HUES48 (cell line): ENCODE measurements around the gene CST1.
"Not testable (repeated sequence)": the region's sequence is repeated elsewhere in the genome, so short reads cannot be mapped to it uniquely, and the experiment has no call there.

ENCODE experiments used
- H3K27ac ChIP-seq: one replicate; pipeline ENCODE4 v1.7.0; 2013; ENCODE audit warnings: low read depth, low read length, inconsistent platforms
- H3K27me3 ChIP-seq: 2 replicates; pipeline ENCODE4 v1.6.1; 2013; ENCODE audit warnings: mild to moderate bottlenecking, low read length; ENCODE audit not compliant: control insufficient read depth, insufficient read depth
- H3K36me3 ChIP-seq: 2 replicates; pipeline ENCODE4 v1.6.1; 2013; ENCODE audit warnings: low read length; ENCODE audit not compliant: control insufficient read depth, insufficient read depth
- H3K4me1 ChIP-seq: 2 replicates; pipeline ENCODE4 v1.6.1; 2013; ENCODE audit warnings: mild to moderate bottlenecking, low read length; ENCODE audit not compliant: control insufficient read depth, insufficient read depth
- H3K4me3 ChIP-seq: 2 replicates; pipeline ENCODE4 v1.5.1; 2013; ENCODE audit warnings: mild to moderate bottlenecking, low read depth, low read length
- H3K9ac ChIP-seq: 2 replicates; pipeline ENCODE4 v1.6.1; 2013; ENCODE audit warnings: mild to moderate bottlenecking, low read depth, low read length, moderate library complexity
- H3K9me3 ChIP-seq: 2 replicates; pipeline ENCODE4 v1.6.1; 2013; ENCODE audit warnings: low read length; ENCODE audit not compliant: control insufficient read depth, insufficient read depth

CST1 gene, protein sequence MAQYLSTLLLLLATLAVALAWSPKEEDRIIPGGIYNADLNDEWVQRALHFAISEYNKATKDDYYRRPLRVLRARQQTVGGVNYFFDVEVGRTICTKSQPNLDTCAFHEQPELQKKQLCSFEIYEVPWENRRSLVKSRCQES

DNA sequence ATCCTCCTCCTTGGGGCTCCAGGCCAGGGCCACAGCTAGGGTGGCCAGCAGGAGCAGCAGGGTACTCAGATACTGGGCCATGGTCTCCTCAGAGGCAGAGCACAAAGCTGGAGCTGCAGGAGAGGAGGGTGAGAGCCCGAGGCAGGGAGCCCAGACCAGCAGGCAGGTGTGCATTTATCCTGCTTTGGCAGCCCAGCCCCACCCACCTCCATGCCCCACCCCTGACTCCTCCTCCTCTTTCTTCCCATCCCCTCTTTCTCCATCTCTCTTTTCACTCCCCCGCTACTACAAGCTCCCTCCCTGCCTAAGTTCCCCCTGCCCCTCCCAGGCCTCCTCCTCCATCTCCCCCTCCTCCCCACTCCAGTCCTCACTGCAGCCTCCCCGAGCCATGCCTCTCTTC, at the start of gene CST1:
Gene CST1 (minus strand): TSS at position 150 of the 400 bp plus-strand sequence. CDS start 69 bp downstream, at position 81.
- peaks cover 44% of the 10 kb centered on the region for H3K27me3 ChIP-seq
- H3K27ac ChIP-seq, H3K9ac ChIP-seq, H3K36me3 ChIP-seq, H3K4me1 ChIP-seq, H3K9me3 ChIP-seq, H3K4me3 ChIP-seq: not testable (repeated sequence)

DNA sequence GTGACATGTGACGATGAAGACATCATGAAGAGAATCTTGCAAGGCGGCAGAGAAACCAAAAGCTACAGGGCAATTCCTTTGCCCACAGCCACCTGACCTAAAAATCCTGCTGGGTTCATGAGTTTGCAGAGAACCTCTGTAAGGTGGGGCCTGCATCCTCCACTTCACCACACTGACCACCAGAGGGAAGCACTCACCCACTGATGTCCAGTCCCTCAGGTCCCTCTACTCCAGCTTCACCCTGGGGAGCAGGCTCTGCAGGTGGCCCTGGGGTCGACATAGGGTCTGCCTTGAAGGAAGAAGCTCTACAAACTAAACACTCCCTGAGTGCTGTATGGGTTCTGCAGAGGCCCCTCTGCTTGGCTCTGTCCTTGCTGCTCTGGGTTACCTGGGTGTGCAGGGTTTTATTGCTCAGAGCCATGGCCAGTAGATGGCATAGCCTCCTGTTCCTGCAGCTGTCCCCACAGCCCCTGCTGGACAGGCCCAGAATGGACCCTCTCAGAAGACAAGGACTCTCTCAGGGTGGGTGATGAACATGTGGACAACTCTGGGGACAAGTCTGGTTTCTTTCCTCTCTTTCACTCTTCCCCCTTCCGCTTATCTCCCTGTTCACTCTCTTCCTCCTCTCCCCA, 48.6 kb upstream of the CST1 start:
- H3K36me3 ChIP-seq, H3K9ac ChIP-seq, H3K4me3 ChIP-seq, H3K27me3 ChIP-seq, H3K4me1 ChIP-seq, H3K9me3 ChIP-seq, H3K27ac ChIP-seq: not testable (repeated sequence)

DNA sequence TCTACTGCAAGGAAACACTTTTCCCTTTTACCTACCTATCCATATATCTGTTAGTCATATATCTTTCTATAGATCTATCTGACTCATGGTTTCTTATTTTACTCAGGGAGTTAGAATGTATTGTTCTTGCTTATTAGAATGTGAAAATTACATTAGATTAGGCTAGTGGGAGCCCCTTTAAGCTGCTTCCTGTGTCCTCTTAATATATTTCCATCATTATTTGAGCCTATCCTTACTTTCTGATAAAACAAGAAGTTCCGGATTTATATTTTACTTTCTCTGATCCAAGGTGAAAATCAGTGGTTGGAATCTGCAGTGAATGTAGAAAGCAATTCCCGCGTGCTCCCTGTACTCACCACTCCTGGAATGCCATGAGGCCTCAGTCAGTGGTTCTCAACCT, 44.8 kb upstream of the CST1 start:
- H3K27ac ChIP-seq, result no peak overlapping the region
- H3K4me1 ChIP-seq, result no peaks in the 10 kb centered on the region
- no peaks in the 10 kb centered on the region for H3K36me3 ChIP-seq
- H3K9ac ChIP-seq, result no peak overlapping the region
- no peak overlapping the region for H3K4me3 ChIP-seq
- no peaks in the 10 kb centered on the region for H3K9me3 ChIP-seq
- no peaks in the 10 kb centered on the region for H3K27me3 ChIP-seq

DNA sequence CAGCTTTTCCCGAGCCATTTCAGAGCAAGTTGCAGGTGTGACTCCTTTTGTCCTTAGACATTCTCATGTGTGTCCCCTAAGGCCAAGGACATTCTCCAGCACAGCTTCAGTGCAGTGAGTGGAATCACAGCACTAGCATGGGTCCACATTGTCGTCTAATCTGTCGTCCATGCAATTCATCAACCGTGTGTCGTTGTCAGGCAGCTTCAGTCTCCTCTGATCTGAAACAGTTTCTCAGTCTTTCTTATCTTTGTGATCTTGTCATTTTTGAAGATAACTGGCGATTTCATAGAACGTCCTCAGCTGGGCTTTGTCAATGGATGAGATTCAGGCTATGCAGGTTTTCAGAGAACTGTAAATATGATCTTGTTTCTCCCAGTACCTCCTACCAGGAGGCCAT, 44.1 kb upstream of the CST1 start:
- no peaks in the 10 kb centered on the region for H3K9me3 ChIP-seq
- H3K4me1 ChIP-seq, result no peaks in the 10 kb centered on the region
- no peak overlapping the region for H3K27ac ChIP-seq
- H3K4me3 ChIP-seq, result no peak overlapping the region
- no peak overlapping the region for H3K9ac ChIP-seq
- H3K27me3 ChIP-seq, result no peaks in the 10 kb centered on the region
- H3K36me3 ChIP-seq, result no peaks in the 10 kb centered on the region

DNA sequence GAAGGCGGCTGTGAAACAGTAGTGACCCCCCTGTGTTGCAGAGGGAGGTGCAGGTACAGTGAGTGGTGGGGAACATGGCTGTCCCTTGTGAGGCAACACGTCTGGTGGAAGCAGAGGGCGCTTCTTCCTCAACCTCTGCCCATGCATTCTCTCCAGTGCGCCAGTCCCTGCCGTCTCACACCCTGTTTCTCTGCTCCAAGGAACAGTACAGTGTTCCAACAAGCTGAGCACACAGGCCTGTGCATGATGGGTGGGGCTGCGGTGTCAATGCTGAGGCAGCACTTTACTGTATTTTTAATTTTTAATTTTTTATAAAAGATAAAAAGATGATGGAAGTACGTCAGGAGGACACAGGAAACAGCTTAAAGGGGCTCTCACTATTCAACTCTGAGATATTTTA, 43.3 kb upstream of the CST1 start:
- Histone ChIP-seq H3K27ac (no peak overlapping the region), H3K9me3 (no peaks in the 10 kb centered on the region), H3K4me3 (no peak overlapping the region), H3K4me1 (no peaks in the 10 kb centered on the region), H3K36me3 (no peaks in the 10 kb centered on the region), H3K9ac (no peak overlapping the region), H3K27me3 (no peaks in the 10 kb centered on the region)

DNA sequence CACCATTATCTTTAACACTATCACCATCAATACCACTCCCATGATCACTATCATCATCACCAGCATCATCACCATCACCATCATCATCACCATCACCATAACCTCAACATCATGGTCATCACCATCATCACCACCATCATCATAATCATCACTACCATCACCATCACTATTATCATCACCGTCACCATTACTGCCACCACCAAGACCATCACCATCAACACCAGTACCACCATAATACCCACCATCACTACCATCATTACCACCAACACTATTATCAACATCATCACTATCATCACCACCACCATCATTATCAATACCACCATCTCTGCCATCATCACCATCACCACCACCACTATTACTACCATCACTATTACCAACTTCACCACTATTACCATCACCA, 32.7 kb upstream of the CST1 start:
- H3K4me1 ChIP-seq, result no peaks in the 10 kb centered on the region
- no peaks in the 10 kb centered on the region for H3K27me3 ChIP-seq
- no peaks in the 10 kb centered on the region for H3K36me3 ChIP-seq
- H3K9me3 ChIP-seq, result no peaks in the 10 kb centered on the region
- H3K4me3 ChIP-seq, result no peak overlapping the region
- H3K27ac ChIP-seq, result no peak overlapping the region
- H3K9ac ChIP-seq, result no peak overlapping the region

DNA sequence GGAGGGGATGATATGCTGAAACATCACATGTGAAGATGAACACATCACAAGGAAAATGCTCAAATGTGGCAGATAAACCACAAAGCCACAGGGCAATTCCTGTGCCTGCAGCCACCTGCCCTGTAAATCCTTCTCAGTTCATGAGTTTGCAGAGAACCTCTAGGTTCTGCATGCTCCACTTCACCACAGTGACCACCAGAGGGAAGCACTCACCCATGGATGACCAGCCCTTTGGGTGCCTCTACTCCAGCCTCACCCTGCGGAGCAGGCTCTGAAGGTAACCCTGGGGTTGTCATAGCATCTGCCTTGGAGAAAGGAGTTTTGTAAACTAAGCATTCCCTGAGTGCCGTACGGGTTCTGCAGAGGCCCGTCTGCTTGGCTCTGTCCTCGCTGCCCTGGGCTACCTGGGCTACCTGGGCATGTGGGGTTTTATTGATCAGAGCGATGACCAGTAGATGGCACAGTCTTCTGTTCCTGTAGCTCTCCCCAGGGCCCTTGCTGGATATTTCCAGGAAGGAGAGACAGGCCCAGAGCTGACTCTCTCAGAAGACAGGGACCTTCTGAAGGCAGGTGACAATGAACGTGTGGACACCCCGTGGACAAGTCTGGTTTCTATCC, 31.7 kb upstream of the CST1 start:
- no peak overlapping the region for H3K9ac ChIP-seq
- H3K4me3 ChIP-seq, result no peak overlapping the region
- no peaks in the 10 kb centered on the region for H3K36me3 ChIP-seq
- H3K27me3 ChIP-seq, result no peaks in the 10 kb centered on the region
- no peak overlapping the region for H3K27ac ChIP-seq
- H3K9me3 ChIP-seq, result no peaks in the 10 kb centered on the region
- no peaks in the 10 kb centered on the region for H3K4me1 ChIP-seq

DNA sequence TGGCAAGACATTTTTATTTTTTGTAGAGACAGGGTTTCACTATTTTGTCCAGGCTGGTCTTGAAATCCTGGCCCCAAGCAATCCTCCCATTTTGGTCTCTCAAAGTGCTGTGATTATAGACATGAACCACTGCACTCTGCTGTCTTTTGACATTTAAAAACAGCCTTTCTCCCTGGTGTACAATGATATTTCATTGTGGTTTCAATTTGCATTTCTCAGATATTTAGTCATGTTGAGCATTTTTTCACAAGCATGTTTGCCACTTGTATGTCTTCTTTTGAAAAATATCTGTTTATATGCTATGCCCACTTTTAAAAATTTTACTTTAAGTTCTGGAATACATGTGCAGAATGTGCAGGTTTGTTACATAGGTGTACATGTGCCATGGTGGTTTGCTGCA, 27.9 kb upstream of the CST1 start:
- not testable (repeated sequence) for H3K4me3 ChIP-seq, H3K36me3 ChIP-seq, H3K27ac ChIP-seq, H3K9me3 ChIP-seq, H3K4me1 ChIP-seq, H3K27me3 ChIP-seq, H3K9ac ChIP-seq

DNA sequence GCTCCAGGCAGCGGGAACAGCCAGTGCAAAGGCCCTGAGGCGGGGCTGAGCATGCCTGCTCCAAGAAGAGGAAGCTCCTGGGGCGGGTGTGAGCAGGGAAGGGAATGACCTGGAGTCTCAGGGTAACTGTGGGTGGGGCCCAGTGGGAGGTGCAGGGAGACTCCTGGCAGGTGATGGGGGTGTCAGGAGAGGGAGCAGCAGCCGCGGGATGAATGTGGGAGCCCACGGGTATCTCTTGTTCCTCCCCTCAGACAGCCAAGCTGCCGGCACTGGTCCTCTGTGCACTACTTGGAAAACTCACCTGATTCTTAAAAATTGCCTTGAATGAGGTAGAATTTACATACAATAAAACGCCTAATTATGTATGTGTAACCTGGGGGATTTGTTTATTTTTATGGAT, 26.6 kb upstream of the CST1 start:
- not testable (repeated sequence) for H3K36me3 ChIP-seq, H3K27me3 ChIP-seq

DNA sequence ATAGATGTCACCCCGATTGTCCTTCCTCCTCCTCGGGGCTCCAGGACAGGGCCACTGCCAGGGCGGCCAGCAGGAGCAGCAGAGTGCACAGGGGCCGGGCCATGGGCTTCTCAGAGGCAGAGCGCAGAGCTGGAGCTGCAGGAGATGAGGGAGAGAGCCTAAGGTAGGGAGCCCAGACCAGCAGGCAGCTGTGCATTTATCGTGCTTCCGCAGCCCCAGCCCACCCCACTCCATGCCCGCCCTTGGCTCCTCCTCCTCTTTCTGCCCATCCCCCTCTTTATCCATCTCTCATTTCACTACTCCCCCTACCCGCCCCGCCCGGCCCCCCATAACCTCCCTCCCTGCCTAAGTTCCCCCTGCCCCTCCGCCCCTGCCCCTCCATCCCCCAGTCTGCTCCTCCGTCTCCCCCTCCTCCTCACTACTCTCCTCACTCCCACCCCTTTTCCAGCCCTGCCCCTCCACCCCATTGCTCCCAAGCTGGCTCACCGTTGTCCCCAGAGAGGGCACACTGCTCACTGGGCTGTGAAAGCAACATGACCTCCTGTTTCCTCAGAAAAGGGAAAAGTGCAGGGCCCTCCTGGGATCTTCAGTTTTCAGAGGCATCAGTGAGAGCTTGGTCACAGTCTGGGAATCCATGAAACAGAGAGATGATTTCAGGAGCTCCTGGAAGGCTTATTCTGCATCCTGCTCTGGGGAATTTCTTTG, 25.5 kb upstream of the CST1 start:
- Histone ChIP-seq H3K9ac (no peak overlapping the region), H3K36me3 (no peaks in the 10 kb centered on the region), H3K9me3 (no peaks in the 10 kb centered on the region), H3K4me1 (no peaks in the 10 kb centered on the region), H3K27ac (no peak overlapping the region), H3K27me3 (peaks cover 8% of the 10 kb centered on the region), H3K4me3 (peak overlapping the region; percentile 17; the same call in 1 of the 2 replicates)

More for the DNA sequence above, 26.6 kb upstream of the CST1 start:
- H3K4me1 ChIP-seq, H3K9ac ChIP-seq, H3K4me3 ChIP-seq, H3K27ac ChIP-seq, H3K9me3 ChIP-seq: not testable (repeated sequence)

DNA sequence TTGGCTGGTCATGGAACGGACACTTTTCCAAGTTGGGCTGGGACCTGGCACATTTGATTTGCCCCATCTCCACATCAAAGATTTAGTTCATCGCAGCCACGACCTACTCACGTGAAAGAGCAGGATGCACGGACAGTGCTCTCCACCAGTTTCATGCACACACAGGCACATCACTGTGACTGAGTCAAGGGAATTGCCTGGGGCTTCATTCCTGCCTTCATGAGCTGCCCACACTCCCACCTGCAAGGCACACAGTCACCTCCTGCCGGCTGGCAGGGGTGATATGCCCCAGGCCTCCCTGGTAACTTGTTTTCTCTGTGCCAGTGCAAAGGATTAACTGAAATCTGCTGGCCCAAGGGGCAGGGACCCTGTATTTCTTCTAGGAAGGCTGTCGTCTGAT, 23.3 kb upstream of the CST1 start:
- no peak overlapping the region for H3K9ac ChIP-seq

More for the DNA sequence above, 23.3 kb upstream of the CST1 start:
- Histone ChIP-seq H3K4me3 (no peak overlapping the region), H3K4me1 (no peaks in the 10 kb centered on the region), H3K27me3 (peaks cover 8% of the 10 kb centered on the region), H3K36me3 (no peaks in the 10 kb centered on the region), H3K9me3 (no peaks in the 10 kb centered on the region), H3K27ac (no peak overlapping the region)
